GM21367 (cell line): ENCODE measurements around the gene MAPT.

ENCODE experiments used
- ATAC-seq: cut with Tn5 transposase; IDR thresholded peaks from one replicate; pipeline ENCODE4 v1.9.1; 2021; ENCODE audit not compliant: unreplicated experiment

MAPT gene

DNA sequence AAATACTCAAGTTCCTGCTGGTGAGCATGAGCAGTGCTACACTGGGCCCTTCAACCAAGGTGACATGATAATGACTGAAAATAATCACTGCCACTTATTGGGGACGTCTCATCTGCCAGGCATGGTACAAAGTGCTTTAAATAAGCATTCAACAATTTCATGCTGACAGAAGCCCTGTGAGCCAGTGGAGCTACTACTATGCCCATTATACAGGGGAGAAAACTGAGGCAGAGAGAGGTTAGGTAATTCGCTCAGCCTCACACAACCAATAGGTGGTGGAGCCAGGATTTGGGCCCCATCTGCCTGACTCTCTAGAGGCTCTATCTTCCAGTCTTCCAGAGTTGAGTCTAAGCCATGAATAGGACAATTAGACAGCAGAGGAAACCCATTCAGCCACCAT is 74.4 kb downstream of the MAPT start:
- no peak for ATAC-seq

DNA sequence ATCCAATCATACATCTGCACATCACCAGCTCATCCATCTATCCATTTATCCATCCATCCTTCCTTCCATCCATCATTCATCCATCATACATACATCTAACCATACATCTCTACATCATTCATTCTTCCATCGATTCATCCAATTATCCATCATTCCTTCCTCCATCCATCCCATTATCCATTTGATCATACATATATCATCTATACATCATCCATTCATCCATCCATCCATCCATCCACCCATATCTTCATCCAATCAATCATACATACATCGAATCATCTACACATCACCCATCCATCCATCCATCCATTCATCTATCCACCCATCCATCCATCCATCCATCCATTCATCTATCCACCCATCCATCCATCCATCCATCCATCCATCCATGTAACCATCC is 75.4 kb downstream of the MAPT start:
- ATAC-seq = no peak

DNA sequence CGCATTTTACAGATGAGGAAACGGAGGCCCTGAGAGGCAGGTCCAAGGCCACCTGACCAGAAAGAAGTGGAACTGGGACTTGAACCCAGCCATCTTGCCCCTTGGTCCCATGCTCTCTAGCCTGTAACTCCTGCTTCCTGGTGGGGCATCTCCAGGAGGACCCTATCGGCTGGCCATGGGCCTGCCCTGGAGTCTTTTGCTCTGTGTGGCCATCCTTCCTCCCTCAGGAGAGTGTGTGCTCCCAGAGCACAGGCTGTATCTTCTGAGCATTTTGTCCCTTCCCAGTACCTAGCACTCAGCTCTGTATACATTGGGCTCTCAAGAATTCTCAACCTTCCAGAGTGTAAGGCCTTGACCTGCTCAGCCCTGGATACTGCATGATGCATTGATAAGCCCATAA is 76.3 kb downstream of the MAPT start:
- ATAC-seq = no peak

DNA sequence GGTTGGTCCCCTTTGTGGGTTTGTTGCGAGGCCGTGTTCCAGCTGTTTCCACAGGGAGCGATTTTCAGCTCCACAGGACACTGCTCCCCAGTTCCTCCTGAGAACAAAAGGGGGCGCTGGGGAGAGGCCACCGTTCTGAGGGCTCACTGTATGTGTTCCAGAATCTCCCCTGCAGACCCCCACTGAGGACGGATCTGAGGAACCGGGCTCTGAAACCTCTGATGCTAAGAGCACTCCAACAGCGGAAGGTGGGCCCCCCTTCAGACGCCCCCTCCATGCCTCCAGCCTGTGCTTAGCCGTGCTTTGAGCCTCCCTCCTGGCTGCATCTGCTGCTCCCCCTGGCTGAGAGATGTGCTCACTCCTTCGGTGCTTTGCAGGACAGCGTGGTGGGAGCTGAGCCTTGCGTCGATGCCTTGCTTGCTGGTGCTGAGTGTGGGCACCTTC is 77.4 kb downstream of the MAPT start:
- no peak for ATAC-seq

DNA sequence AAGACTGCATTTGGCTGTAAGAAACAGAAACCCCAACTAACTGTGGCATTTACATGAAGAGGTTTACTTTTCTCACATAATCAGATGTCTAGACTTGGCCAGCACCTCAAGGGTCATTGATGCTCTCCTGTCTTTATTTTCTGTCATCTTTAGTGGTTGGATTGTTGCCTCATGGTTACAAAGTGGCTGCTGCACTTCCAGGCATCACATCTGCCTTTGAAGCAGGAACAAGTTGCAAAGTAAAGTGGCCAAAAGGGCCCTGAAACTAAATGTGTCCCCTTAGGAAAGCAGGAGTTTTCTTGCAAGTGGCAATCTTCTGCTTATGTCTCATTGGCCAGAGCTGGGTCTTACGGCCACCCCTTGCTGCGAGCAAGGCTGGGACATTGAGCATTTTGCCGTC is 78.2 kb downstream of the MAPT start:
- ATAC-seq = no peak

DNA sequence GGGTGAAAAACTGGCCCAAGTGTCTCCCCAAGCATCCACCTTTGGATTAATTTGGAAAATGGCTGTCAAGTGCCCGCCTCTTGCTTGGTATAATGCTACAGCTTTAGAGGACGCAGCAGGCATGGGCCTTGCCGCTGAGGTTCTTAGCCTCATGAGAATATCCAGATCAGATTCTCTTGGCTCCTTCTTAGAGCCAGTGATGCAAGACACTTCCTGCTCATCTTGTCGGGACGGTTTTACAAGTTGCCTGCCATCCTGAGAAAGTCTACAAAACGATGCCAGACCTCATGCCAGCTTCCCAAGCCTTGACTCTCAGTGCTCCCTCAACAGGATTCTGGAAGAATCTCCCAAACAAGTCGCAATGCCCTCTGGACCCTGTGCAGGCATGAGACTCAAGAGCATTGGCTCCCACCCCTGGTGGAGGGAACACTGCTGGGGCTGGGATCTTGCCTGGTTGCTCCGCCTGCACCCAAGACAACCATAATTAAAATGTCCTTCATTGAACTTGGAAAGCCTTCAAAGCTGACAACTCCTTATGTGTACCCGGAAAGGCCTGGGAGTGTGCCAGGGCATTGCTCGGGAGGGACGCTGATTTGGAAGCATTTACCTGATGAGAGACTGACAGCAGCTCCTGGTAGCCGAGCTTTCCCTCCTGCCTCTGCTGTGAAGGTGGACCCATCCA is 78.9 kb downstream of the MAPT start:
- no peak for ATAC-seq

DNA sequence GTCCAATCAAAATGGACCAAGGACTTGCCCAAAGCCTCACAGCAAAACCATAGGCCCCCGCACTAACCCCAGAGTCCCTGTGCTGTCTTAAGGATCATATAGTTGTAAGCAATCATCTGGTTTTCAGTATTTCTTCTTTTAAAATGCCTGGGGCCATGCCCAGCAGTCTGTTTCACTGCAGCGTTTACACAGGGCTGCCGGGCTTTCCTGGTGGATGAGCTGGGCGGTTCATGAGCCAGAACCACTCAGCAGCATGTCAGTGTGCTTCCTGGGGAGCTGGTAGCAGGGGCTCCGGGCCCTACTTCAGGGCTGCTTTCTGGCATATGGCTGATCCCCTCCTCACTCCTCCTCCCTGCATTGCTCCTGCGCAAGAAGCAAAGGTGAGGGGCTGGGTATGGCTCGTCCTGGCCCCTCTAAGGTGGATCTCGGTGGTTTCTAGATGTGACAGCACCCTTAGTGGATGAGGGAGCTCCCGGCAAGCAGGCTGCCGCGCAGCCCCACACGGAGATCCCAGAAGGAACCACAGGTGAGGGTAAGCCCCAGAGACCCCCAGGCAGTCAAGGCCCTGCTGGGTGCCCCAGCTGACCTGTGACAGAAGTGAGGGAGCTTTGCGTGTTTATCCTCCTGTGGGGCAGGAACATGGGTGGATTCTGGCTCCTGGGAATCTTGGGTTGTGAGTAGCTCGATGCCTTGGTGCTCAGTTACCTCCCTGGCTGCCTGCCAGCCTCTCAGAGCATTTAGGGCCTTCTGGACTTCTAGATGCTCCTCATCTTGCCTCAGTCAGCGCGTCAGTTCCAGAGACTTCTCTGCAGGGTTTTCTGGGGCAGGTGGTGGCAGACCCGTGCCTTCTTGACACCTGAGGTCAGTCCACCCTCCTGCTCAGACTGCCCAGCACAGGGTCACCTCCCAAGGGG is 79.8 kb downstream of the MAPT start:
- no peak for ATAC-seq

DNA sequence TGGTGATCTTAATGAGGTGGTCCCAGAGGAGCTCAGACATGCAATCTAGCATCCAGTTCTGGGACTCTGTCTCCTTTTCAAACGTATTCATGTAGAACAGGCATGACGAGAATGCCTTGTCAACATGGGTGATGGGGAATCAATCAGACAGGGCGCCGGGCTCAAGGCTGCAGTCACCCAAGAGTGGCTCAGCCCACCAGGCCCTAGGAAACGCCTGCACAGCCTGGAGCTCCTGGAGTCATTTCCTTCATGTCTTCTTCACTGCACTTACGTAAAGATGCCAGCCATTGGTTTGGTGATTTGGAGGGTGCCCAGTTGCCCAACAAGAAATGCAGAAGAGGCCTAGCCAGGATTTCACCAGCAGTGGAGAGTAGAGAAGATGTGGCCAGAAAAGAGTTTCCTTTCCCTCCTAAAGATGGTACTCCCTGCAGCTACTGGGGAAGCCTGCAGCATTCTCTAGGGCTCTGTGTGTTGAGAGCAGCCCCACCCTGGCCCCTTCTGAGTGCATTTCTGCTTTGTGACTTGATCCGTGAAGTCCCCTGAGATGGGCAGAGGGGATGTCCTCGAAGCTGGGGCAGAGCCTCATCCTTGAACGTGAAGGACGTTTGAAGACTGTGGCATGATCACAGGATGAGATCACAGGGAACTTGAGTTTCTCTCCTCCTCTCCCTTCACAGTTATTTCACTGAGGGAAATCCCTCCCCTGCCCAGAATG is 80.7 kb downstream of the MAPT start:
- no peak for ATAC-seq

DNA sequence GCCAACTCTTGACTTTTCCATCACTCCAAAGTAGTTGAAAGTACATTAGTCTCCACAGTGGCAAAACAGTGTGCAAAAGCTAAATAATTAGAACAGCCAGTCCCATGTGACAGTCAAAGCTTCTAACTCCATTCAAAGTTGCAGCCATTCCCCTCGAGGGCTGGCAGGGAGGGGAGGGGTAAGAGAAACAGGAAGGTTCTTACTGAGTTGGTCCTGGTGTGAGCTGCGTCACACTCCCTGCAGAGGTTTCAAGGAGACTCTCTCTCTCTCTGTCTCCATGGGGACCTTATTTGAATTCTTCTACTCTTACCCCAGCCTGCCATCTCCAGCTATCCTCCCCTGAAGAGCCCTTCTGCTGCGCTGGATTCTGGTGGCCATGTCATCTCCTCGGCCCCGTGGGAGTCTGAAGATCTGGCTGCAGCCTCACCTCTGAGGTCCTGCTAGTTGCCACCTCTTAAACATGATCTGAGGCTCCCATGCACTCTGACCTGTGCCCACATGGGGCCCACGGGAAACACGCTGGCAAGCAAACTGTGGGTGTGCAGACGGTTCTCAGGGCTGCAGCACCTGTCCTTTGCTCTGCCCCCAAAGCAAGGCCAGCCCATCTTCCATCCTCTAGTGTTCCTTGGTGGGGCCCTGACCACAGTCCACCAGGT is 81.4 kb downstream of the MAPT start:
- ATAC-seq = no peak

DNA sequence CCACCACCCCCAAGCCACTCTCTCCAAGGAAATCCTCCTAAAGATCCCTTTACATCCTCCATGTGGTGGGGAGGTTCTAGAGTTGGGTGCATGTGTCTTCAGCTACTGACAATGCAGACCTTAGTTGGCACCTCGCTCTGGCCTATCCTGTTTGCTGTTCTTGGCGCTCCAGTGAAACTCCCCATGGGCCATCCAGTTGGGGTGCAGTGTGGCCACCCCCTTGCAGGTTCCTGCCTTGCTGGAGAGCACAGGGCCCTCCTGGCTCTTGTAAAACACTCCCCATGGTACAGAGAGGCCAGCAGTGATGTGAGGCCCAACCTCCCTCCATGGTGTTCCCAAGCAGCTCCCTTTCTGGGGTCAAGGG is 82.0 kb downstream of the MAPT start:
- ATAC-seq = no peak

DNA sequence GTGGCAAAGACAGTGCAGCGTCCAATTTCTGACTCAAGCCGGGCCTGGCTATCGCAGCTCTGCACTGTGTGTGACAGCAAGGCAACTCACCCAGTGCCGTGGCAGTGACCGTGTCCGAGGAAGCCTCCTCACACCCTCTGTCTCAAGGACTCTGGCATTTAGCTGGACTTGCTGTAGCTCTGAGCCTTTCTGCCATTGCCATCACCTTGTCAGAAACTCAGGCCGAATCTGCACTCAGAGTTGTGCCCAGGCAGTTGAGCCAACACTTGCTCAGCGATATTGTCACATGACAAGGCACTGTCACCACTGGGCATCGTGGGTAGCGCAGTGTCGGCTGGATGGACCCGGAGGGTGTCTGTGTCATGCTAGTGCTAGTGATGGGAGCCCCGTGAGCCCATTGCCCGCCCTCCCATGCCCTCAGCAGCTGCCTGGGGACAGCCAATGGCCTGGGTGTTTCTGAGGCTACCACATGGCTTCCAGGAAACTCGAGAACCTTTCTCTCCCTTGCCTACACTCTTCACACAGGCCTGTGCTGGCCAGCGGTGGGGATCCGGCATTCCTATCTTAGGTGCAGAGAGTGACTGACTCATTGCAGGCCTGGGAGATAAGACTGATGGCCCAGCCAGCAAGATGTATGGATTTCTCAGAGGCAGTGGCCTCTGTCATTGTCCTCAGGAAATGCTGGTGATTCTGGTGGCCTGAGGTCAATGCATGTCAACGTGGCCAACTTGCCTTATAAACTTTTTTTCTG is 82.6 kb downstream of the MAPT start:
- no peak for ATAC-seq

DNA sequence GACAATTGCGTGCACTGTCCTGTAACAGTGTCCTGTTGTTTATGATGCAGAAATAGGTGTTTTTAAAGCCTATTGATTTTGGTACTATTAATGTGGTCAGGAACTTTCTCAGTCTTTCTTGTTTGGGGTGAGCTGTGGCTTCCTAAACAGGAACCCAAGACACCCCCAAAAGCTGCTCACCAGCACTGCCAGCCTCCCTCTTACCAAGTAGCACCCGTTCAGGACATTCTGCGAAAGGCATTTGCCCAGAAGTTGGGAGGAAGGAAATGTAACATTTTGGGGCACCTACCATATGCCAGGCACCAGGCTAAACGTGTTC is 83.1 kb downstream of the MAPT start:
- ATAC-seq = no peak

DNA sequence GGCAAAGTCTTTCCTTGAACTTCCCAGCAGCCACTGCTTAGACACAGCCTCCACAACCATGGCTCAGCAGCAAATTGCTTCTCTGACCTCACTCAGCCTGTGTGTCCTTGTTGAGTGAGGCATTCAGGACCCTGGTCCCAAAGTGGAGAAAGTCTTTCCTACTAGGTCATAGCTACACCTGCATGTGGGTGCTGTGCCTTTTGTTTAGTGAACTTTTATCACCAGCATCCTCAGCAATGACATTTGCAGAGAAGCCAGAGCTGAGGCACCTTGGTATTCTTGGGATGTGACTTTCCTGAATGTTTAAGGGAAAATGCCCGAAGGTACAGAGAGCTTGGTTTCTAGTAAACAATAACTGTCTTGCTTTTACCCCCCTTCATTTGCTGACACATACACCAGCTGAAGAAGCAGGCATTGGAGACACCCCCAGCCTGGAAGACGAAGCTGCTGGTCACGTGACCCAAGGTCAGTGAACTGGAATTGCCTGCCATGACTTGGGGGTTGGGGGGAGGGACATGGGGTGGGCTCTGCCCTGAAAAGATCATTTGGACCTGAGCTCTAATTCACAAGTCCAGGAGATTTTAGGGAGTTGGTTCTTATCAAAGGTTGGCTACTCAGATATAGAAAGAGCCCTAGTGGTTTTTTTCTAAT is 83.7 kb downstream of the MAPT start:
- no peak for ATAC-seq

DNA sequence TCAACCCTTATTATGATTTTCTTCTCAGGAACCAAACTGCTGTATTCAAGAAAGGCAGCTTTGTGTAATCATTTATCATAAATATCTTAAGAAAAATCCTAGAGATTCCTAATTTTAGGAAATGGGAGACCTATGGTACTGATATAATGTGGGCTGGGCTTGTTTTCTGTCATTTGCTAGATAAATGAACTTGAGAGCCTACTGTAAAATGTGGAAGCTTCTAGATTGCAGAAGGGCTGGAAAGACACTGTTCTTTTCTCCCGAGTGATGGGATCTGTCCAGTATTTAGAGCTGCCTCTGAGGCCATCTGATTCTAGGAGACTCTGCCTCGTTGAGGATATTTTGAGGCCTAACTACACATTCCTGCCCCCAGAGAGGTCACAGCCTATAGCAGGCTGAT is 84.8 kb downstream of the MAPT start:
- no peak for ATAC-seq

DNA sequence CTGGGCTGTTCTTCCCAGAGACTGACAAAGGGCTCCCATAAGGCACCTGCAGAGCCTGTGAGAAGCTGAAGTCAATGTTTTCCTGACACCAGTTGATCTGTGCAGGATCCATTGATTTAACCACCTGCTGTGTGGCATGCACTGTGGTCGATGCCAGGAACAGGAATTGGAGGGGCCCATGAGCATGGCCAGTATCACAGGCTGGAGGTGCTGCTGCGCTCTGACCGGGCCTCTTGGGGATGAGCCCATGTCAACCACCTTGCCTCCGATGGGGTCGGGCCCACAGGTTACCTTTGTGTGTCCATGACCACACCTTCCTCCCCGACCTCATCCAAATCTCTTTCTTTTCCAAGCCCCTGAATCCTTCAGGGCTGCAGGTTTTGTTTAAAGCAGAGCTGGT is 86.5 kb downstream of the MAPT start:
- ATAC-seq = no peak

DNA sequence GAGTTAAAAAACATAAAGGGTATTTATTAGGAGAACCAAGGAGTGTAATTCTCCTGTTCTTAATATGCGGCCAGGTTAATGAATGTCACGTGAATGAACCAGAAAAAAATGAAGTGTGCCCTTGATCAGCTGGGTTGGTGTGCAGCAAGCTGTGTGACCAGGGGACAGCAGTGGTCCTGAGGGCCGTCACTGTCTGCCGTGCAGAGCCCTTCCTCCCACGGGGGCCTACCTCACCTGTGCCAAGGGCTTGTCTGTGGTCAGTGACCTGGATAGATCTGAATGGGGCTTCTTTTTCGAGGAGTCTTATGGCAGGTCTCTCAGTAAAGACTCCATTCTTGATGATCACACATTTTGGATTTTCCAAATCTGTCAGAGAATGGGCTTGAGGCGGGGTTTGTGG is 87.0 kb downstream of the MAPT start:
- no peak for ATAC-seq

DNA sequence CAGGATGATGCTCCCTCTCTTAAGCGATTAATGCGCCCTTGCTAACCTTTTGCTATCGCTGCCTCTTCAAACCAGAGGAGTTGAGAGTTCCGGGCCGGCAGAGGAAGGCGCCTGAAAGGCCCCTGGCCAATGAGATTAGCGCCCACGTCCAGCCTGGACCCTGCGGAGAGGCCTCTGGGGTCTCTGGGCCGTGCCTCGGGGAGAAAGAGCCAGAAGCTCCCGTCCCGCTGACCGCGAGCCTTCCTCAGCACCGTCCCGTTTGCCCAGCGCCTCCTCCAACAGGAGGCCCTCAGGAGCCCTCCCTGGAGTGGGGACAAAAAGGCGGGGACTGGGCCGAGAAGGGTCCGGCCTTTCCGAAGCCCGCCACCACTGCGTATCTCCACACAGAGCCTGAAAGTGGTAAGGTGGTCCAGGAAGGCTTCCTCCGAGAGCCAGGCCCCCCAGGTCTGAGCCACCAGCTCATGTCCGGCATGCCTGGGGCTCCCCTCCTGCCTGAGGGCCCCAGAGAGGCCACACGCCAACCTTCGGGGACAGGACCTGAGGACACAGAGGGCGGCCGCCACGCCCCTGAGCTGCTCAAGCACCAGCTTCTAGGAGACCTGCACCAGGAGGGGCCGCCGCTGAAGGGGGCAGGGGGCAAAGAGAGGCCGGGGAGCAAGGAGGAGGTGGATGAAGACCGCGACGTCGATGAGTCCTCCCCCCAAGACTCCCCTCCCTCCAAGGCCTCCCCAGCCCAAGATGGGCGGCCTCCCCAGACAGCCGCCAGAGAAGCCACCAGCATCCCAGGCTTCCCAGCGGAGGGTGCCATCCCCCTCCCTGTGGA is 88.6 kb downstream of the MAPT start:
- ATAC-seq = no peak

DNA sequence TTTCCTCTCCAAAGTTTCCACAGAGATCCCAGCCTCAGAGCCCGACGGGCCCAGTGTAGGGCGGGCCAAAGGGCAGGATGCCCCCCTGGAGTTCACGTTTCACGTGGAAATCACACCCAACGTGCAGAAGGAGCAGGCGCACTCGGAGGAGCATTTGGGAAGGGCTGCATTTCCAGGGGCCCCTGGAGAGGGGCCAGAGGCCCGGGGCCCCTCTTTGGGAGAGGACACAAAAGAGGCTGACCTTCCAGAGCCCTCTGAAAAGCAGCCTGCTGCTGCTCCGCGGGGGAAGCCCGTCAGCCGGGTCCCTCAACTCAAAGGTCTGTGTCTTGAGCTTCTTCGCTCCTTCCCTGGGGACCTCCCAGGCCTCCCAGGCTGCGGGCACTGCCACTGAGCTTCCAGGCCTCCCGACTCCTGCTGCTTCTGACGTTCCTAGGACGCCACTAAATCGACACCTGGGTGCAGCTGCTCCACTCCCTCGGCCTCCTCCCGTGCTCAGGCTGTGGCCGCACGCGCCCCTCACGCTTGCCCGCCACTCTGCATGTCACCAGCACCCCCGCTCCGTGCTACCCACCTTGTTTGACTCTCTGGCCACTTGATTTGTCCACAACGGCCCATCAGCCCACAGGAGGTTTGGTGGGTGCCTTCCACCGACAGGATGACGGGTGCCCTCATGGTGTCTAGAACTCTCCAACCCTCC is 89.4 kb downstream of the MAPT start:
- no peak for ATAC-seq

DNA sequence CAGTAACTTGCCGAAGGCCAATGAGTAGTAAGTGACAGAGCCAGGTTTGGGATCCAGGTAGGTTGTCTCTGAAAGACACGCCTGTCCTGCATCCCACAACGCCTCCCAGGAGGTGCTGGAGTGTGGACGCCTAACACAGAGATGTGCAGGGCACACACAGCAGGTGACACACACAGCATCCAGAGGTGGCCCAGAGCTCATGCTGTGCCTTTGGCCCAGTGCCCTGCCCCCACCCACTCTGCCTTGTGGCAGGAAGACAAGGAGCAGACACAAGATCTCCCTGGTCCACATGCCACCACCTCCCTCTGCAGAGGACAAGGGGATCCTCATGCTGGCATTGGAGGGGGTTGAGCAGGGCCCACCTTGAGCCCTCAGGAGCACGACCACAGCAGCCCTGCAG is 90.0 kb downstream of the MAPT start:
- ATAC-seq = no peak
